Stimulated activated CD4-positive, alpha-beta T cell treated with anti-CD3 and anti-CD28 coated beads, TNF-alpha, amount 100 ng/mL, for 4 hours (primary cell): ENCODE measurements around the gene DNM2.

Experiments
- DNase-seq, 3 experiments: peaks; one replicate each; pipeline ENCODE4 v3.0.0-alpha.2; 2020; ENCODE audit warnings: low read depth in 3 of 3

DNM2 gene

GRCh38 chr19:10776900-10777650 is 59.2 kb downstream of the DNM2 start:
- DNase-seq: no peak

GRCh38 chr19:10780368-10780767 is 62.5 kb downstream of the DNM2 start:
- no peak for DNase-seq

DNA sequence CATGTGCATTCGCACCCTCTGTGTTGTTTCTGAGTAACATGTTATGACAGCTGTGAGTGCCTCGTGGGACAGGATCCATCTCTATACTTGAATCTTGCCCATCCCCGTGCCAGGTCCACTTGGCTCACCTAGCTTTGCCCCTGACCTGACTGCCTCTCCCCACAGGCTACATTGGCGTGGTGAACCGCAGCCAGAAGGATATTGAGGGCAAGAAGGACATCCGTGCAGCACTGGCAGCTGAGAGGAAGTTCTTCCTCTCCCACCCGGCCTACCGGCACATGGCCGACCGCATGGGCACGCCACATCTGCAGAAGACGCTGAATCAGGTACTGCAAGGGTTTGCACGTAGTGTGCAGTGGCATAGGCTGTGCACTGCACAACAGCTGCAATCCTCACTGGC is 64.9 kb downstream of the DNM2 start:
- no peak for DNase-seq

DNA sequence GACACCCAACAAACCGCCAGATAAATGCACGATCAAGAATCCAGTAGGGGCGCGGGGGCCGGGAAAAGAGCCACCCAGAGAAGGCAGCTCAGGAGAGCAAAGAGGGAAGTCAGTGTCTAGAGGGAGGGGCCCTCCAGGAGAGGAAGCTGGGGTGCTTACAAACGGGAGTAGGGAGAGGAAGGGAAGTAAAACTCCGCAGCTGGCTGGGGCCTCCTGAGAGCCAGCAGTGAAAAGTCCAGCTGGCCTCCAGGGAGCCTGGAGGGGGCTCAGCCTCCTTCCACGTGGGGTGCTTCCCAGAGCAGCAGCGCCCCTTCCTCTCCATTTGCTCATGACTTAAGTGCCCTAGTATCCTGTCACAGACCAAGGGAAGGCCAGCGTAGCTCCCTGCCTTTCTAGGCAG is 66.4 kb downstream of the DNM2 start:
- DNase-seq: no peak

- DNase-seq: no peak
Measured at GRCh38 chr19:10788146-10788545, 70.3 kb downstream of the DNM2 start.

GRCh38 chr19:10789866-10790265 is 72.0 kb downstream of the DNM2 start:
- DNase-seq: no peak

GRCh38 chr19:10796653-10797052 is 78.8 kb downstream of the DNM2 start:
- DNase-seq: no peak

DNA sequence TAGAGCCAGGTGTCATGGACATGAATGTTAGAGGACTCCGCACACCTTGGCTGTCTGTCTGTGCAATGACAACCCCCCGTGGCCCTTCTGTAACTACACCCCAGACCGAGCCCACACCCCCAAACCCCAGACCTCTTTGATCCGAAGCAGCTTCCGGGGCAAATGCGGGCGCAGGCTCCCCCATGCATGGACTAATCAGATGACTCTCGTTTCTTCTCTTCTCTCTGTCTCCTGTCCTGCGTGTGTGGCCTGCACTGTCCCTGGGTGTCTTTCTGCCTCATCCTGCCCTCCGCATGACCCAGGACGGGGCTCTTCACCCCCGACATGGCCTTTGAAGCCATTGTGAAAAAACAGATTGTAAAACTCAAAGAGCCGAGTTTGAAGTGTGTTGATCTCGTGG is 79.2 kb downstream of the DNM2 start:
- DNase-seq: no peak

GRCh38 chr19:10797541-10798256 is 79.8 kb downstream of the DNM2 start:
- peak; percentile 54 to 85 (median 80) for DNase-seq

- DNase-seq: no peak
Measured at GRCh38 chr19:10800488-10800887, 82.6 kb downstream of the DNM2 start.

- no peak for DNase-seq
Measured at GRCh38 chr19:10802479-10802878, 84.6 kb downstream of the DNM2 start.

DNA sequence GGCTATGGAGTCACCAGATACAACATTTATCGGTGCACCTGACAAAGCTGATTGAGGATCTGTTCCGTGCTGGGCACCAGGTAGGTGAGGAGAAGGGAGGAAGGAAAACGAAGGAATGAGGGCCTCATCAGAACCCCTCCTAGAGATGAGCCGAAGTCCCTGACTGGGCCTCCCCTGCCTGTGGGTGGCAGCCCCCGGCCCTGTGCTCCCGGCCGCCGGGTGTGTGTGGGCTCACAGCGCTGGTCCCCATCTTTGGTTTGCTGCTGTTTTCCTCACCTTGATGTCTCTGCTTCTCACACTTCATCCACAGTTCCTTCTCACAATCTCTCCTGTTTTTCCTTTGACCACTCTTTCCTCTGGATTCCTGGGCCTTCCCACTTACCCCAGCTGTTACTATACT is 85.4 kb downstream of the DNM2 start:
- no peak for DNase-seq

GRCh38 chr19:10805065-10805757 is 87.3 kb downstream of the DNM2 start:
- no peak for DNase-seq

- no peak for DNase-seq
Measured at GRCh38 chr19:10805758-10806247, 87.9 kb downstream of the DNM2 start.

DNA sequence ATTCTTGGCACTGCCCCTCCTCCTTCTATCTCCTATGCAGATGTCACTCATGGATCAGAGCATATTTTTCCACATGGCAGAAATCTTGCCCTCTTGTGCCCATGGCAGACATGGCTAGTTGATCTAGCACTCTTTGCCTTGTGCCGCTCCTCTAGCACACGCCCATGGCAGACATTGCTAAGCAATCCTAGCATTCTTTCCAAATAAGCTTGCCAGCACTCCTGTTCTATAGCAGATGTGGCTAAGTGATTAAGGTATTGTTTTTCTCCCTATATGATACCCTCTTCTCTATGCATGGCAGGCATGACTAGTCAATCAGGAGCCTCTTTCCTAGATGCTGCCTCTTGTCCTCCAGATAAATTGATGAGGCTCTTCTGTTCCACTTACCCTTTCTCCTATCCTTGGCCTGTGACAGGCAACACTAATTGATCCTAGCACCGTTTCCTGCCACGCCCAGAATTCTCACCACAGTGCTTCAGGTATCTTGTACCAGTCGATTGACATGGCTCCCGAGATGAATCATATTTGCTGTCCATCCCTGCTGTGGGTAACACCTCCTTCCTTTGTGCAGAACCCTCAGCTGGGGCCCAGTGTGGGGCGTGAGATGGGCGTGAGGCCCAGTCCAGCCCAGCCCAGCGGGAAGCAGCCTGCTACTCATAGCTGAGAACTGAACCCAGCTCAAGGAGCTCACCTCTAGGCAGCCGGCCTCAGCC is 91.2 kb downstream of the DNM2 start:
- DNase-seq: no peak

DNA sequence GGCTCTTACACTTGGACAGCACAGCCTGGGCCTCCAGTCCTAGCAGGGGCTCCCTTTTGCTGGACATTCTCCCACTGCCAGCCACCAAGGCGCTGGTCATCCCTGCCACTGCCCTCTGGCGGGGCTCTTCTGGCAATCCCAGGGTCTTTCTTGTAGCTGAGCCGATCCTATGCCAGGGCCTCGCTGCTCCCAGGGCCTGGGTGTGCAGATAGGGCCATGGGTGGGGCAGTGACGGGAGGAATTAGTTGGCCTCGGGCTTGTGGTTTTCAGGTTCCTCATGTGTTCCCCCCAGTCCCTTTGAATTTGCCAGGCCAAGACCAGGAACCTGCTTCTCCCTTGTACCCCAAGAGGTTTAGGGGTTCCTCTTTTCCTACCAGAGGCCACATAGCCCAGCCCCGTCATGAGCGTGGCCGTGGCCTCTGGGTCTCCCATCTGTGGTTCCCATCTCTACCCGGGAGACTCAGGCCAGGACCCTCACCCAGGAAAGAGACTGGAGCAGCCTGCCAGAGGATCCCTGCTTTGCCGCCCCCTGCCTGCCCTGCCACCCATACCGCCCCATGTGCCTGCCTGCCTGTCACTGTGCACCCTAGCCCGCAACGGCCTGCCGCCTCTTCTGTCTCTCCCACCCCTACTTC is 91.9 kb downstream of the DNM2 start:
- DNase-seq: no peak

DNA sequence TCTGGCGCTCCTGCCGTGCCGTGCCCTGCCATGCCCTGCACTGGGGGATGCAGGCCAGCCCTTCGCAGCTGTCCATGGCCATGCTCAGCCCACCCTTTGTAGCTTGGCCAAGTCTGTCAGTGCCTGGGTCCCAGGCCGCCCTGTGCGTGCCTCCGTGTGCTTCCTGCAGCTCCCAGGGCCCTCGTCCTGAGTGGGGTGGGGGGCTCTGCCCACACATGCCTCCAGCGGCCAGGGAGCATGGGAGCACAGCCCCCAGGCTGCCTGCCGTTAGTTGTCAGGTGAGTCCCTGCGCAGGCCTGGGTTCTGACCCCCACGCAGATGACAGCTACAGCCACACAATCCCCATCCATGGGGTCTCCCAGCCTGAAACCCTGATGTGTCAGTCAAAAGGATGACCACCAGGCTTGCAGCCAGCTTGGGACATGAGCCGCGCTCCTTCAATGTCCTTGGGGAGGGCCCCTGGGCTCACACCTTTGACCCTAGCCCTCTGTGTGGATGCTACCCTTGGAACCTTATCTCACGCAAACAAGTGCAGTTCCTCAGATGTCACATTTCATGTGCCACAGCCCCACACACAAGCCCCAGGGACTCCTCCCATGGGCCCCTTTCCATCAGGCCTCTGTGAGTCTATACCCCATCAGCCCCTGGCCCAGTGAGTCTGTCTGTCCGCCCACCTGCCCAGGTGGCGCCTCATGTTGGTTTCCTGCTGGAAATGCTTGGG is 93.7 kb downstream of the DNM2 start:
- DNase-seq: no peak

- DNase-seq: no peak
Measured at GRCh38 chr19:10812196-10812595, 94.3 kb downstream of the DNM2 start.

DNA sequence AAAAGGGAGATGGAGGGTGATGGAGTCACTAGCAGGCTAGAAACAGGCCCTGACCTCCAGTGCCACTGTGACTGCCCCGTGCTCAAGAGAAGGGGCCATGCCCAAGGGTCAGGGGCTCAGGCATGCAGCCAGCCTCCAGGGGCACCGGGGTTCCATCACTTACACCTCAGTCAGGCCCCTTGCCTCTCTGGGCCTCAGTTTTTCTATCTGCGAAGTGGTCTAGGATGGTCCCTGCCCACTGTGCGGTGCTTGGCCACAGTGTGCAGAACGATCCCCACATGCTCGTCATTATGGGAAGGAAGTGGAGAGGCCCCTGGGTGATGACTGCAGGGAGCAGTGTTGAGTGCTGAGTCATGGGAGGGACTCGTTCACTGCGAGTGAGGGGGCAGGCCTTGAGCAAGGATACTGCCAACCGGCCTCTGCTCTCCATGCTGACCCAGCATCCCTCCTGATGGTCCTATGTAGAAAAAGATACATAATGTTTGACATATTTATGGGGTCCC is 95.1 kb downstream of the DNM2 start:
- no peak for DNase-seq

DNA sequence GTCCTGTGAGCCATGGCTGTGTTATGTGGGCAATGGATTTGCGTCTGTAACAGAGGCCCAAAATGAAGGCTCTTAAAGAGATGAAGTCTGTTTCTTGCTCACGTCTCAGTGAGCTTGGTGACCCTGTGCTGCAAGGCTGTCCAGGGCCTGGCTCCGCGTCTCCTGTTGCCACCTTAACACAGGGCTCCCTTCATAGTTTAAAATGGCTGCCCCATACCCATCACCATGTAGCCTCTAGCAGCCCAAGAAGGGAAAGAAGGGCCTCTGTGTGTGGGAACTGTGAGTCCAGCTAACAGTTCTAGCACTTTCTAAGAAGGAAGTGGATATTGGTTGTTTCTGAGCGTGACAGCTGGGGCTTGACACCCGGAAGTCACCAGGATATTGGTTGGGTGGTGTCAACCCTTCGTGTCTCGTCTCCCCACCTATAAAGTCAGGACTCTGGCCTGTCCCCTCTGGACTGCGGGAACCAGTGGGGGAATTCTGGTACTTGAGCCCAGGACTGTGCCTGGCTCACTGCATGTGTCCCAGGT is 97.2 kb downstream of the DNM2 start:
- DNase-seq: no peak
